Measurements from ENCODE around the gene TXN2.
"Not testable (repeated sequence)": the region's sequence is repeated elsewhere in the genome, so short reads cannot be mapped to it uniquely, and the experiment has no call there.

Gene TXN2

DNA sequence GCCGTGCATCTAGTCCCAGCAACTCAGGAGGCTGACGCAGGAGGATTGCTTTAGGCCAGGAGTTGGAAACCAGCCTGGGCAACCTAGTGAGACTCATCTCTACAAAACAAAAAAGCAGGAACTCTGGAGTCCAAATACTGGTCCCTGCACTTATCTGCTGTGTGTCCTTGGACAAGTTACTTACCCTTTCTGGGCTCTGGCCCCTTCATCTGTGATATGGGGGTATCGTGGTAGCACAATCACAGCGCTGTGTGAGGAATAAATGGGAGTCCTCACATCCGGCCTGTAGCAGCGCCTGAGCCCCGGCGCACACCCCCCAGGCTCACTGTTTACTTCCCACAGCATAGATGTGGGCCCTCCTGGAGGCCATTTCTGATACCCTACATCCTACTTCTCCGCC is 49.5 kb downstream of the TXN2 start:
- no peak for DNase-seq (ENCODE audit: low read depth in 2 of 2)

DNA sequence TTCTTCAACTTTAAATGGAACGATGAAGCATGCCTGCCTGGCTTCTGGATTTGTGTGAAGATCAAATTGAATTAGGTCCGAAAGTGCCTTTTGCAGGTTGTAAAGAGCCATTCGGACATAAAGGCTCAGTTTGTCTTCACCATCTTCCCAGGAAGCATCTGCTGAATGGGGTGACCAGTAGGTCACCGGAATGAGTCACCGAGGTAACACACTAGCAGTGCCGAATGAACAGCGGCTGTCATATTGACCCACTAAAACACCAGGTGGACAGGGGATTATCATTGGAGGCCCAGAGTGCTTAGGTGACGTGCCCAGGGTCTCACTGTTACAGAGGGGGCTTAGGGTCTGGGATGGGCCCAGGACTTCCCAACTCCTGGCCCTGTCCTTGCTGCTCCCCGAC is 50.6 kb downstream of the TXN2 start:
- no peak for DNase-seq (ENCODE audit: low read depth in 2 of 2)

DNA sequence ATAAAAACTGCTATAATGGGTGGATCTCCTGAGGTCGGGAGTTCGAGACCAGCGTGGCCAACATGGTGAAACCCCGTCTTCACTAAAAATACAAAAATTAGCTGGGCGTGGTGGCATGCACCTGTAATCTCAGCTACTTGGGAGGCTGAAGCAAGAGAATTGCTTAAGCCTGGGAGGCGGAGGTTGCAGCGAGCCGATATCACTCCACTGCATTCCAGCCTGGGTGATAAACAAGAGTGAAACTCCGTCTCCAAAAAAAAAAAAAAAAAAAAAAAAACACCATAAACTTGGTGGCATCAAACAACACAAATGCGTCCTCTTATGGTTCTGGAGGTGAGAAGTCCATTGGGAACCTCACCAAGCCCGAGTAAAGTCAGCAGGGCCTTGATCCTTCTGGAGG is 53.5 kb downstream of the TXN2 start:
- not testable (repeated sequence) for DNase-seq (ENCODE audit: low read depth in 2 of 2)

DNA sequence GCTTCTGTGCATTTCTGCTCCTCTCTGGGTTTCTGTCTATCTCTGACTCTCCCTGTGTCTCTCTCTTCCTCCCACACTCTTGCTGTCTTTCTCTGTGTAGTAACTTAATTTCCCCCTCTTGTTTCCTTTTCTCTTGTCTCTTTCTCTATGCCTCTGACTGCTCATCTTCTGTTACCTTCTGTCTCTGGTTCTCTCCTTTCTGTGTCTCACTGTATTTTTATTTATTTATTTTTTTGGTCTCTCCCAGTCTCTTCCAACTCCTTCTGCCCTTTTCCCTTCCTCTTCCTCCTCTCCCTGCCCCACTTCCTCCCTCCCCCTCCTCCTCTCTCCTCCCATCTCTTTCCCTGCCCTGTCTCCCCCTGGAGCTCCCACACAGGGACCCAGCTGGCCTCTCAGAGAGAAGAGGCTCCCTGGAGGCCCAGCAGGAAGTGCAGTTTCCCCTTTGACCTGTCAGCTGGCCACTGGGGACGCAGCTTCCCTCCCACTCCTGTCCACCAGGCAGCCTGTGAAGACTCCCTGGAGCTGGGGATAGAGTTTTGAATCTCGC is 55.4 kb downstream of the TXN2 start:
- no peak for DNase-seq (ENCODE audit: low read depth in 2 of 2)

DNA sequence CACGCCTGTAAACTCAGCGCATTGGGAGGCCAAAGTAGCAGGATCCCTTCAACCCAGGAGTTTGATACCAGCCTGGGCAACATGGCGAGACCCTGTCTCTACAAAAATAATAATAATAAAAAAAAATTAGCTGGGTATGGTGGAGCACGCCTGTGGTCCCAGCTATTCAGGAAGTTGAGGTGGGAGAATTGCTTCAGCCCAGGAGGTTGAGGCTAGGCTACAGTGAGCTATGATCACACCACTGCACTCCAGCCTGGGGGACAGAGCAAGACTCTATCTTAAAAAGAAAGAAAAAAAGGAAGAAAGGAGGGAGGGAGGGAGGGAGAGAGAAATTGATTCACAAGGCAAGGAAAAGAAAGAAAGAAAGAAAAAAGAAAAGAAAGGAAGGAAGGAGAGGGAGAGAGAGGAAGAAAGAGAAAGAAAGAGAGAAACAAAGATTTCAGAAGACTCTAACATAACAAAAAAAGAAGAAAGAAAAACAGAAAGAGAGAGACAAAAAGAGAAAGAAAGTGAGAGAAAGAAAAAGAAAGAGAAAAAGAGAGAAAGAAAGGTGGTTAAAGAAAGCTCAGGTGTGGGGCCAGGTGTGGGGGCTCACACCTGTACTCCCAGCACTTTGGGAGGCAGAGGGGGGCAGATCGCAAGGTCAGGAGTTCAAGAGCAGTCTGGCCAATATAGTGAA is 56.4 kb downstream of the TXN2 start:
- no peak for DNase-seq (ENCODE audit: low read depth in 2 of 2)

DNA sequence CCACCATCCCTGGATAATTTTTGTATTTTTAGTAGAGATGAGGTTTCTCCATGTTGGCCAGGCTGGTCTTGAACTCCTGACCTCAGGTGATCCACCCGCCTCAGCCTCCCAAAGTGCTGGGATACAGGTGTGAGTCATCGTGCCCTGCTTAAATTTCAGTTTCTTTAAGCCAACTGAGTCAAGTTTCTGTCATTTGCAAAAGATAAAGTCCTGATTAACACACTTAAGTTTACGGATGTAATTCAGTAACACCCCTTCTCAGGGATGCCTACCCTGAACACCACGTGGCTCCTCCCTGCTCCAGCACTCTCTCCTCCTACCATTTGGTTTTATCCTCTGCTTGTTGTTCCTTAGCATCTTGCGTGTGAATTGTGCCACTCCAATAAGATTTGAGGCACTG is 57.0 kb downstream of the TXN2 start:
- not testable (repeated sequence) for DNase-seq (ENCODE audit: low read depth in 2 of 2)

DNA sequence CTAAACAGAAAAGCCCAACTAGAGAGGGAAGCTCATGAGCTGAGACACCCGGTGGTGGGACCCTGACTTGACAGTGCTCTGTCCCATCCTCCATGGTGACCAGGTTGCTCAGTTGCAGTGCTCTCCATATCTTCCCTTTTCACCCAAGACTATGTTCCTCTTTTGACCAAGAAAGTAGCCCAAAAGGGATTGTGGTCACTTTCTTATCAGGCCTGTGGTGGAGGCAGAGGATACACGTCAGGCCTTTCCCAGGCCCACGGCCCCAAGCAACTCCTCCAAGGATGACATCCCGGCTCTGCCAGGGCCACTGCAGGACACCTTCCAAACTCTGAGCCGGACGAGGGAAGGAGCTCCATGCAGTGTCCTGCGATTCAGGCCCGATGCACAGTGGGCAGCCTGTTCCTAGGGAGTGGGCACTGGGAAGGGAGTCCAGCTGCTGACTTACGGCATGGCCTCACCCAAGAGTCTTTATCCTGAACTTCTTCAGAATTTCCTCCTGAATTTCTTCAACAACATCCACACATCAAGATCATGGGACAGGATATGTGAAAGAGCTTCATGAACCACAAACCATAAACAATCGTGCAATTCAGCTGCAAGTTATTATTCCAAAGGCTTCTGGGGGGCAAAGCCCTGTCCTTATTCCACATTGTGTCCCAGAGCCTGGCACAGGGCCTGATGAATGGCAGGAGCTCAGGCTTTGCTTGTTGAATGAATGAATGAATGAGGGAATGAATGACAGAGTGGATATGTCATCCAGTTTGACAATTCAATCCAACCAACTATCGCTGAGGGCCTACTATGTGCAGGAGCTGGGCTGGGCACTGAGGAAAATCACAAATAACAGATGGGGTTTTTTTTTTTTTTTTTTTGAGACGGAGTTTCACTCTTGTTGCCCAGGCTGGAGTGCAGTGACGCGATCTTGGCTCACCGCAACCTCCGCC is 57.7 kb downstream of the TXN2 start:
- DNase-seq (ENCODE audit: low read depth in 2 of 2): no peak

DNA sequence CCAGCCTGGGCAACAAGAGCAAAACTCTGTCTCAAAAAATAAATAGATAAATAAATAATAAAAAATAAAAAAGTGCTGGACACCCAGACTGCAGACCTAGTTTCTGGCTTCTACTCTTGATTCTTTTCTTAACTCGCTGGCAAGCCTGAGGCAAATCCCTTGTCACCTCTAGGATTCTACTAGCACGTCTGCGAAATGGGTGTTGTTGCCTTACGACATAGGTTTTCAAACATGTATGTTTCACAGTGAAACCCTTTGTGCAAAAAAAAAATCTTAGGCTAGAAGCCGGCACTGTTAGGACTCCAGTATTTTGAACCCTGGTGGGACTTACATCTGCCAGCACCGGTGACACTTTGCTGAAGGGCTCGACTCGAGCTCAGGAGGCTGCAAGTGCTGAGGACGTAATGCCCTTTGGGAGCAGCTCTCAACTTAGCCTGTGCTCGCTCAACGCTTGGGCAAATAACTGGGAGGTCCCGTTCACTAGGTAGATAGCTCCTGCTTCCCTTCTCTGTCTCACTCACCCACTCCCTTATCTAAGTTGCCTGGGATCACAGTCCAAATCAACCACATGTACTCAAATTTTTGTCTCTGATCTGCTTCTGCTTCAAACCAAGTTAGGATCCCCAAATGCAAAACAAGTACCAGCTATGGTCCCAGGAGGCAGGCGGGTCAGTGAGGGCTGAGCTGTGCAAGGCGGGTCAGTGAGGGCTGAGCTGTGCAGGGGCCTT is 59.0 kb downstream of the TXN2 start:
- no peak for DNase-seq (ENCODE audit: low read depth in 2 of 2)

DNA sequence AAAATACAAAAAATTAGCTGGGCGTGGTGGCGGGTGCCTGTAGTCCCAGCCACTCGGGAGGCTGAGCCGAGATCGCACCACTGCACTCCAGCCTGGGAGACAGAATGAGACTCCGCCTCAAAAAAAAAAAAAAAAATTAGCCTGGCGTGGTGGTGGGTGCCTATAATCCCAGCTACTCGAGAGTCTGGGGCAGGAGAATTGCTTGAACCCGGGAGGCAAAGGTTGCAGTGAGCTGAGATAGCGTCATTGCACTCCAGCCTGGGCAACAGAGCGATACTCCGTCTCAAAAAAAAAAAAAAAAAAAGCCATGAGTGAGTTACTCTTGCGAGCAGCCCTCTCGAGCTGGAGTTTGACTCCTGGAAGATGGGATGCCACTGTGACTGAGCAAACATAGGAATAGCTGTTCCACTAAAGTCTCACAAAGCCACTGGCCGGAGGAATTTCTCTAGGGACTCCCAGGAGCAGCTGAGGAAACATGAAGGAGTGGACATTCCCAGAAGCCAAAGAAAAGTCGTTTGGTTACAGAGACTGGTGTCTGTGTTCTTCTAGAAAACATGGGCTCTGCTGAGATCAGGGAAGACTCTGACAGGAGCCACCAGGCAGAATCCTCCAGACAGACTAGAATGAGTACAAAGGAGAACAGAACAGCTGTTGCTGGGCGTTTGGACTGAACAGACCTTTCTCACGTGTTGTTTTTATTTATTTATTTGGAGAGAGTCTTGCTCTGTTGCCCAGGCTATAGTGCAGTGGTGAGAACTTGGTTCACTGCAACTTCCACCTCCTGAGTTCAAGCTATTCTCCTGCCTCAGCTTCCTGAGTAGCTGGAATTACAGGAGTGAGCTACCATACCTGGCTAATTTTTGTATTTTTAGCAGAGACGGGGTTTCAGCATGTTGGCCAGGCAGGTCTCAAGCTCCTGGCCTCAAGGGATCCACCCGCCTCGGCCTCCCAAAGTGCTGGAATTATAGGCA is 61.2 kb downstream of the TXN2 start:
- no peak for DNase-seq (ENCODE audit: low read depth in 2 of 2)

DNA sequence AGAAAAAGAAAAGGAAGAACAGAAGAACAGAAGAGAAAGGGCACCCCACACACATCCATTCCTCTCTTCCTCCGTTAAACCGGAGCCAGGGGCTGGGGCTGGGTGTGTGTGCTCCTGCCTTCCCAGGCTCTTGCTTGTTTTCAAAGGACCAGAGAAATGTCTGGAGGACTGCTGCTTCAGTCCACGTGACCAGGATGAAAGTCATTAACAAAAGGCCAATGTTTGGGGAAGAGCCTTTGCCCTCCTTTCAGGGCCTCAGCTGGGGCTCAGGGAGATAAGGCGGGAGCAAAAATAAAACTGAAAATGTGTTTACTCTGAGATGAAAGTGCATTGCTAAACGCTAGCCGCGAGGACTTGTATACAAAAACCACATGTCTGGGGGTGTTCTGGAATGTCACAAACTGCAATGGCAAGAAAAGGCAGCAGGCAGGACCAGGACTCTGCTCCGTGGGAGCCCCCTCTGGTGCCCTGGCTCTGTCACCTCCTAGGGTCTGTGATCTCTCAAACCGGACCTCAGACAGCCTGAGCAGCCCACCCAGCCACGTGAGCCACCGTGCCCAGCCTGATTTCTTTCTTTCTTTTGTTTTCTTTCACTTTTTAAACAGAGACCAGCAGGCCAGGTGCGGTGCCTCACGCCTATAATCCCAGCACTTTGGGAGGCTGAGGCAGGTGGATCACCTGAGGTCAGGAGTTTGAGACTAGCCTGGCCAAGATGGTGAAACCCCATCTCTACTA is 62.1 kb downstream of the TXN2 start:
- DNase-seq (ENCODE audit: low read depth in 2 of 2): no peak

DNA sequence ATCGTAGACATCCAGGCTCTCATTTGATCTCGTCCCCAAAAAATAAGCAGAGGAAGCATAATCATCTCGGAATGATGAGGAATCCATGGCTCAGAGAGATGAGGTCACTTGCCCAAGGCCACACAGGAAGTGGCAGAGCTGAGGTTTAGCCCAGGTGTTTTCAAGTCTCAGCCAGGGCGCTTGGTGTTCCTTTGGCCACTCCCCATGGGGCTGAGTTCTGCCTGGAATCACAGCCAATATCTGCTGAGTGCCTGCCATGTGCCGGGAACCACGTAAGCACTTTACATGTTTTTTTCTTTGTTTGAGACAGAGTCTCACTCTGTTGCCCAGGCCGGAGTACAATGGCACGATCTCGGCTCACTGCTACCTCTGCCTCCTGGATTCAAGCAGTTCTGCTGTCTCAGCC is 64.2 kb downstream of the TXN2 start:
- no peak for DNase-seq (ENCODE audit: low read depth in 2 of 2)
